DND-41 (cell line): ENCODE results near the gene SHB.

ENCODE experiments used
- ATAC-seq: fragments of 200-7000 bp; cut with Tn5 transposase; 3 replicates; pipeline ENCODE4 v1.9.1; 2021; ENCODE audit warnings: low read depth; ENCODE audit not compliant: insufficient read depth
- DNase-seq: peaks from one replicate; pipeline ENCODE4 v3.0.0-alpha.2; 2020
- H2AFZ ChIP-seq: 2 replicates; pipeline ENCODE4 v1.6.0; 2012; ENCODE audit warnings: low read depth, low read length
- H3K27ac ChIP-seq: 2 replicates; pipeline ENCODE4 v1.5.1; 2012; ENCODE audit warnings: low read length, inconsistent platforms
- H3K27me3 ChIP-seq: fragments of 200-600 bp; sonication (generic); 2 replicates; pipeline ENCODE4 v1.6.0; 2012; ENCODE audit warnings: low read length, mild to moderate bottlenecking, inconsistent platforms; ENCODE audit not compliant: insufficient read depth, poor library complexity
- H3K36me3 ChIP-seq: 2 replicates; pipeline ENCODE4 v1.5.1; 2012; ENCODE audit warnings: low read length, inconsistent platforms; ENCODE audit not compliant: insufficient read depth
- H3K4me1 ChIP-seq: 2 replicates; pipeline ENCODE4 v1.5.1; 2012; ENCODE audit warnings: mild to moderate bottlenecking, low read length; ENCODE audit not compliant: insufficient read depth
- H3K4me2 ChIP-seq: 2 replicates; pipeline ENCODE4 v1.6.0; 2012; ENCODE audit warnings: mild to moderate bottlenecking, moderate library complexity, low read length, inconsistent platforms; ENCODE audit not compliant: insufficient read depth
- H3K4me3 ChIP-seq, 2 experiments: fragments of 200-600 bp in 1 of 2; shearing (Covaris generic) in 1 of 2; 2 replicates each; pipeline ENCODE4 v1.5.1; 2012 to 2016; ENCODE audit warnings: inconsistent platforms in 2 of 2, low read length in 2 of 2, mild to moderate bottlenecking in 2 of 2, low read depth in 1 of 2, moderate library complexity in 1 of 2
- H3K79me2 ChIP-seq: 2 replicates; pipeline ENCODE4 v1.6.0; 2012; ENCODE audit warnings: low read length, inconsistent platforms; ENCODE audit not compliant: insufficient read depth
- H3K9ac ChIP-seq: 2 replicates; pipeline ENCODE4 v1.6.0; 2012; ENCODE audit warnings: low read depth, mild to moderate bottlenecking, inconsistent platforms, low read length, moderate library complexity
- H3K9me3 ChIP-seq: 2 replicates; pipeline ENCODE4 v1.5.1; 2012; ENCODE audit warnings: low read length, moderate library complexity, mild to moderate bottlenecking, inconsistent platforms; ENCODE audit not compliant: insufficient read depth, severe bottlenecking
- H4K20me1 ChIP-seq: 2 replicates; pipeline ENCODE4 v1.6.0; 2012; ENCODE audit warnings: low read length; ENCODE audit not compliant: insufficient read depth
- EZH2 ChIP-seq: IDR thresholded peaks from 3 replicates; pipeline ENCODE4 v1.6.1; 2012; ENCODE audit warnings: borderline replicate concordance, low read depth, mild to moderate bottlenecking, moderate library complexity, low read length, inconsistent platforms; ENCODE audit not compliant: severe bottlenecking
- TF ChIP-seq, protein P1 (sequence below): IDR thresholded peaks from 2 replicates; pipeline ENCODE4 v1.5.1; 2012; ENCODE audit warnings: borderline replicate concordance, low read length, moderate library complexity, mild to moderate bottlenecking; ENCODE audit not compliant: poor library complexity, severe bottlenecking; ENCODE audit errors: extremely low read depth

SHB gene

GRCh38 chr9:37956904-37957663 is 111.9 kb downstream of the SHB start:
- no peaks in the 10 kb centered on the region for H3K79me2 ChIP-seq

GRCh38 chr9:37956423-37956820 is 112.6 kb downstream of the SHB start:
- no peak for TF ChIP-seq EZH2
- TF ChIP-seq, protein P1, sequence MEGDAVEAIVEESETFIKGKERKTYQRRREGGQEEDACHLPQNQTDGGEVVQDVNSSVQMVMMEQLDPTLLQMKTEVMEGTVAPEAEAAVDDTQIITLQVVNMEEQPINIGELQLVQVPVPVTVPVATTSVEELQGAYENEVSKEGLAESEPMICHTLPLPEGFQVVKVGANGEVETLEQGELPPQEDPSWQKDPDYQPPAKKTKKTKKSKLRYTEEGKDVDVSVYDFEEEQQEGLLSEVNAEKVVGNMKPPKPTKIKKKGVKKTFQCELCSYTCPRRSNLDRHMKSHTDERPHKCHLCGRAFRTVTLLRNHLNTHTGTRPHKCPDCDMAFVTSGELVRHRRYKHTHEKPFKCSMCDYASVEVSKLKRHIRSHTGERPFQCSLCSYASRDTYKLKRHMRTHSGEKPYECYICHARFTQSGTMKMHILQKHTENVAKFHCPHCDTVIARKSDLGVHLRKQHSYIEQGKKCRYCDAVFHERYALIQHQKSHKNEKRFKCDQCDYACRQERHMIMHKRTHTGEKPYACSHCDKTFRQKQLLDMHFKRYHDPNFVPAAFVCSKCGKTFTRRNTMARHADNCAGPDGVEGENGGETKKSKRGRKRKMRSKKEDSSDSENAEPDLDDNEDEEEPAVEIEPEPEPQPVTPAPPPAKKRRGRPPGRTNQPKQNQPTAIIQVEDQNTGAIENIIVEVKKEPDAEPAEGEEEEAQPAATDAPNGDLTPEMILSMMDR: no peak
- no peaks in the 10 kb centered on the region for H4K20me1 ChIP-seq
- no peak overlapping the region for H3K4me3 ChIP-seq
- no peaks in the 10 kb centered on the region for H3K79me2 ChIP-seq
- no peak overlapping the region for H3K4me2 ChIP-seq
- no peak overlapping the region for H3K27ac ChIP-seq
- no peaks in the 10 kb centered on the region for H3K9me3 ChIP-seq
- no peaks in the 10 kb centered on the region for H3K27me3 ChIP-seq
- H3K36me3 ChIP-seq: no peaks in the 10 kb centered on the region
- DNase-seq: no peak
- no peak overlapping the region for H2AFZ ChIP-seq
- ATAC-seq: no peak
- no peaks in the 10 kb centered on the region for H3K4me1 ChIP-seq
- H3K9ac ChIP-seq: no peak overlapping the region

More at GRCh38 chr9:37956904-37957663, 111.9 kb downstream of the SHB start:
- no peaks in the 10 kb centered on the region for H3K36me3 ChIP-seq
- no peak overlapping the region for H3K4me3 ChIP-seq
- no peak overlapping the region for H2AFZ ChIP-seq
- DNase-seq (no peak), ATAC-seq (no peak)
- no peak overlapping the region for H3K4me2 ChIP-seq
- no peaks in the 10 kb centered on the region for H3K9me3 ChIP-seq
- no peak for TF ChIP-seq EZH2
- TF ChIP-seq, protein P1: no peak
- no peak overlapping the region for H3K9ac ChIP-seq
- H4K20me1 ChIP-seq: no peaks in the 10 kb centered on the region
- no peaks in the 10 kb centered on the region for H3K27me3 ChIP-seq
- no peak overlapping the region for H3K27ac ChIP-seq
- H3K4me1 ChIP-seq: no peaks in the 10 kb centered on the region

GRCh38 chr9:37955781-37956422 is 113.1 kb downstream of the SHB start:
- H3K79me2 ChIP-seq: no peaks in the 10 kb centered on the region
- no peak overlapping the region for H3K9ac ChIP-seq
- no peak overlapping the region for H2AFZ ChIP-seq
- no peak overlapping the region for H3K4me3 ChIP-seq
- H3K36me3 ChIP-seq: no peaks in the 10 kb centered on the region
- H3K27ac ChIP-seq: no peak overlapping the region
- ATAC-seq (no peak), DNase-seq (no peak)
- no peaks in the 10 kb centered on the region for H3K9me3 ChIP-seq
- no peaks in the 10 kb centered on the region for H3K4me1 ChIP-seq
- TF ChIP-seq, protein P1: no peak
- no peak for TF ChIP-seq EZH2
- H4K20me1 ChIP-seq: no peaks in the 10 kb centered on the region
- no peak overlapping the region for H3K4me2 ChIP-seq
- no peaks in the 10 kb centered on the region for H3K27me3 ChIP-seq
